Neural progenitor cell (in vitro differentiated cells): ENCODE measurements around the gene NR1D2. TPM values are rescaled to one million over a fixed set of nuclear protein-coding genes. Genes with fewer than 3 reads are reported as not detected.

ENCODE experiments used
- DNase-seq: peaks from one replicate; pipeline ENCODE4 v3.0.0-alpha.2; 2016; ENCODE audit warnings: low spot score
- H2AFZ ChIP-seq: fragments of 200-600 bp; sonication (generic); replicated peaks from 2 replicates; pipeline ENCODE4 v1.6.1; 2016; ENCODE audit warnings: antibody characterized with exemption
- H3F3A ChIP-seq: fragments of 200-600 bp; sonication (generic); 2 replicates; pipeline ENCODE4 v1.6.1; 2016; ENCODE audit warnings: antibody characterized with exemption, low read depth
- H3K27ac ChIP-seq: fragments of 200-600 bp; sonication (generic); 2 replicates; pipeline ENCODE4 v1.5.1; 2016; ENCODE audit warnings: mild to moderate bottlenecking
- H3K27me3 ChIP-seq: fragments of 200-600 bp; sonication (generic); 2 replicates; pipeline ENCODE4 v1.6.1; 2016; ENCODE audit warnings: mild to moderate bottlenecking, moderate library complexity
- H3K36me3 ChIP-seq: fragments of 200-600 bp; sonication (generic); 2 replicates; pipeline ENCODE4 v1.5.1; 2016
- H3K4me1 ChIP-seq: fragments of 200-600 bp; sonication (generic); 2 replicates; pipeline ENCODE4 v1.6.1; 2016; ENCODE audit warnings: mixed run types
- H3K4me2 ChIP-seq: fragments of 200-600 bp; sonication (generic); 2 replicates; pipeline ENCODE4 v1.6.1; 2016
- H3K4me3 ChIP-seq: fragments of 200-600 bp; sonication (generic); 2 replicates; pipeline ENCODE4 v1.5.1; 2016
- H3K79me2 ChIP-seq: fragments of 200-600 bp; sonication (generic); 2 replicates; pipeline ENCODE4 v1.6.1; 2016; ENCODE audit warnings: low read depth
- H3K9ac ChIP-seq: fragments of 200-600 bp; sonication (generic); 2 replicates; pipeline ENCODE4 v1.6.1; 2016
- H3K9me3 ChIP-seq: fragments of 200-600 bp; sonication (generic); 2 replicates; pipeline ENCODE4 v1.5.1; 2016; ENCODE audit warnings: low read depth
- H4K20me1 ChIP-seq: fragments of 200-600 bp; sonication (generic); 2 replicates; pipeline ENCODE4 v1.6.1; 2016; ENCODE audit warnings: low read depth
- H3K27ac Mint-ChIP-seq: 3 replicates; pipeline ENCODE4 v1.8.0; 2021; ENCODE audit warnings: mixed read lengths
- H3K27me3 Mint-ChIP-seq: 2 replicates; pipeline ENCODE4 v1.8.0; 2022; ENCODE audit warnings: low read depth, mild to moderate bottlenecking, inconsistent platforms, moderate library complexity, mixed read lengths; ENCODE audit not compliant: insufficient read depth
- H3K36me3 Mint-ChIP-seq: 3 replicates; pipeline ENCODE4 v1.8.0; 2021; ENCODE audit warnings: mixed read lengths
- H3K4me1 Mint-ChIP-seq: 3 replicates; pipeline ENCODE4 v1.8.0; 2021; ENCODE audit warnings: mixed read lengths
- H3K4me3 Mint-ChIP-seq: 3 replicates; pipeline ENCODE4 v1.8.0; 2021; ENCODE audit warnings: mild to moderate bottlenecking, moderate library complexity, mixed read lengths
- H3K9me3 Mint-ChIP-seq: 3 replicates; pipeline ENCODE4 v1.8.0; 2020; ENCODE audit warnings: mixed read lengths
- EZH2 ChIP-seq: fragments of 200-600 bp; sonication (generic); IDR thresholded peaks from 2 replicates; pipeline ENCODE4 v1.6.1; 2017; ENCODE audit warnings: antibody characterized with exemption, mild to moderate bottlenecking, moderate library complexity
- EZH2phosphoT487 ChIP-seq: fragments of 200-600 bp; sonication (generic); IDR thresholded peaks from 2 replicates; pipeline ENCODE4 v1.6.1; 2017; ENCODE audit warnings: antibody characterized with exemption
- total RNA-seq: library from RNA; depleted of rRNA; stranded (reverse); fragments of >200 nt; gene quantifications from 2 replicates; pipeline ENCODE4 v1.2.3, GENCODE V29; 2015; ENCODE audit warnings: low replicate concordance
- TF ChIP-seq, protein P1 (sequence below): fragments of 200-600 bp; sonication (generic); IDR thresholded peaks from 2 replicates; pipeline ENCODE4 v1.5.1; 2017; ENCODE audit warnings: antibody characterized with exemption, mild to moderate bottlenecking

Gene NR1D2
- total RNA-seq, 1 donor from 2014 or later: 43.7 TPM

DNA sequence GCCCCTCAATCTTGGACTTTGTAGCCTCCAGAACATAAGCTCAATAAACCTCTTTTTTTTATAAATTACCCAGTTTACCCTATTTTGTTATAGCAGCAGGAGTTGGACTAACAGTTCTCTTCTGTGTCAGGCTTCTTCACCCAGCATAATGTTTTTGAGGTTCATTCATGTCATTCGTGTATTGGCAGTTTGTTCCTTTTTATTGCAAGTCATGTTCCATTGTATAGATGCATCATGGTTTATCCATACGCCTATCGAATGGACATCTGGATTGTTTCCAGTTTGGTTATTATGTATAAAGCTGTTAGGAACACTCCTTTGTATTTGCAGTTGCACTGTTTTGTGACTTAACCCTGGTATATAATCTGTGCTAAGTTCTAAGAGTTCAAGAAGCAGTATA, 39.8 kb downstream of the NR1D2 start:
- Histone ChIP-seq H3F3A (peaks cover 2% of the 10 kb centered on the region), H3K27ac (no peak overlapping the region), H3K79me2 (no peaks in the 10 kb centered on the region), H4K20me1 (no peaks in the 10 kb centered on the region), H3K9ac (no peak overlapping the region), H3K9me3 (no peaks in the 10 kb centered on the region), H2AFZ (no peak overlapping the region), H3K27me3 (no peaks in the 10 kb centered on the region), H3K4me2 (no peak overlapping the region), H3K4me1 (no peaks in the 10 kb centered on the region), H3K36me3 (no peaks in the 10 kb centered on the region), H3K4me3 (no peak overlapping the region)
- no peaks in the 10 kb centered on the region for H3K4me1 Mint-ChIP-seq
- TF ChIP-seq EZH2 (no peak), EZH2phosphoT487 (no peak)
- TF ChIP-seq, protein P1, sequence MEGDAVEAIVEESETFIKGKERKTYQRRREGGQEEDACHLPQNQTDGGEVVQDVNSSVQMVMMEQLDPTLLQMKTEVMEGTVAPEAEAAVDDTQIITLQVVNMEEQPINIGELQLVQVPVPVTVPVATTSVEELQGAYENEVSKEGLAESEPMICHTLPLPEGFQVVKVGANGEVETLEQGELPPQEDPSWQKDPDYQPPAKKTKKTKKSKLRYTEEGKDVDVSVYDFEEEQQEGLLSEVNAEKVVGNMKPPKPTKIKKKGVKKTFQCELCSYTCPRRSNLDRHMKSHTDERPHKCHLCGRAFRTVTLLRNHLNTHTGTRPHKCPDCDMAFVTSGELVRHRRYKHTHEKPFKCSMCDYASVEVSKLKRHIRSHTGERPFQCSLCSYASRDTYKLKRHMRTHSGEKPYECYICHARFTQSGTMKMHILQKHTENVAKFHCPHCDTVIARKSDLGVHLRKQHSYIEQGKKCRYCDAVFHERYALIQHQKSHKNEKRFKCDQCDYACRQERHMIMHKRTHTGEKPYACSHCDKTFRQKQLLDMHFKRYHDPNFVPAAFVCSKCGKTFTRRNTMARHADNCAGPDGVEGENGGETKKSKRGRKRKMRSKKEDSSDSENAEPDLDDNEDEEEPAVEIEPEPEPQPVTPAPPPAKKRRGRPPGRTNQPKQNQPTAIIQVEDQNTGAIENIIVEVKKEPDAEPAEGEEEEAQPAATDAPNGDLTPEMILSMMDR: no peak
- H3K27me3 Mint-ChIP-seq: peaks cover 2% of the 10 kb centered on the region
- DNase-seq: no peak
- peaks cover 2% of the 10 kb centered on the region for H3K36me3 Mint-ChIP-seq
- H3K27ac Mint-ChIP-seq: no peak overlapping the region
- H3K4me3 Mint-ChIP-seq: no peak overlapping the region
- peaks cover 2% of the 10 kb centered on the region for H3K9me3 Mint-ChIP-seq

DNA sequence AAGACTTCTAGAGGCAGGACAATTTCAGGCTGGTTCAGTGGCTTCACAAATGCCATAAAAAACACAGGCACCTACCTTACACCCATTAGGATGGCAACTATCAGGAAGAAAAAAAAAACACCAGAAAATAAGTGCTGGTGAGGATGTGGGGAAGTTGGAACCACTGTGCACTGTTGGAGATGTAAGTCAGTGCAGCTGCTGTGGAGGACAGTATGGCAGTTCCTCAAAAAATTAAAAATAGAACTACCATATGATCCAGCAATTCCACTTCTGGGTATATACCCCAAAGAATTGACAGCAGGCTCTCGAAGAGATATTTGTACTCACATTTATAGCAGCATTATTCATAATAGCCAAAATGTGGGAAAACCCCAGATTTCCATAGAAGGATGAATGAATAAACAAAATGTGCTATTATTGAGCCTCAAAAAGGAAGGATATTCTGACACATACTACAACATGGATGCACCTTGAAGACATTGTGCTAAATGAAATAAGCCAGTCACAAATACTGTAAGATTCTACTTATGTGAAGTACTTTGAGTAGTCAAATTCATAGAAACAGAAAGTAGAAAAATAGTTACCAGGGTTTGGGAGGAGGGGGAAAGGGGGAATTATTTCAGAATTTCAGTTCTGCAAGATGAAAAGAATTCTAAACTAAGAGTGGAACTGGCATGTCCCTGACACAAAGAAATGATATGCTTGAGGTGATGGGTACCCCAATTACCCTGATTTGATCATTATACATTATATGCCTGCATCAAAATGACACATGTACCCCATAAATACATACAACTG, 40.9 kb downstream of the NR1D2 start:
- Histone ChIP-seq H3K27me3 (no peaks in the 10 kb centered on the region), H3K27ac (no peak overlapping the region), H4K20me1 (no peaks in the 10 kb centered on the region), H3K79me2 (no peaks in the 10 kb centered on the region), H3K9ac (no peak overlapping the region), H3K4me1 (peaks cover 4% of the 10 kb centered on the region), H3K4me2 (no peak overlapping the region), H3K9me3 (no peaks in the 10 kb centered on the region), H3F3A (peaks cover 4% of the 10 kb centered on the region), H3K4me3 (no peak overlapping the region), H2AFZ (no peak overlapping the region), H3K36me3 (no peaks in the 10 kb centered on the region)
- Mint-ChIP-seq H3K4me1 (peaks cover 5% of the 10 kb centered on the region), H3K36me3 (peaks cover 2% of the 10 kb centered on the region), H3K27ac (no peak overlapping the region), H3K9me3 (peaks cover 4% of the 10 kb centered on the region), H3K27me3 (peaks cover 2% of the 10 kb centered on the region), H3K4me3 (no peak overlapping the region)
- no peak for TF ChIP-seq EZH2
- TF ChIP-seq, protein P1: no peak
- no peak for TF ChIP-seq EZH2phosphoT487
- DNase-seq: no peak

DNA sequence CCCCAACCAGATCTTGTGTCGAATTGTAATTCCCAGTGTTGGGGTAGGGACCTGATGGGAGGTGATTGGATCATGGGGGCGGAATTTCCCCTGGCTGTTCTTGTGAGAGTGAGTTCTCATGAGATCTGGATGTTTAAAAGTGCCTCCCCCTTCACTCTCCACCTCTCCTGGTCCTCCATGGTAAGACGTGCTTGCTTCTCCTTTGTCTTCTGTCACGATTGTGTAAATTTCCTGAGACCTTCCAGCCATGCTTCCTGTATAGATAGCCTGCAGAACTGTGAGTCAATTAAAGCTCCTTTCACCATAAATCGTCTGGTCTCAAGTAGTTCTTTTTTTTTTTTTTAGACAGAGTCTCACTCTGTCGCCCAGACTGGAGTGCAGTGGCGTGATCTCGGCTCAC, 42.3 kb downstream of the NR1D2 start:
- Mint-ChIP-seq H3K27ac (no peak overlapping the region), H3K4me3 (no peak overlapping the region), H3K36me3 (peaks cover 2% of the 10 kb centered on the region), H3K27me3 (peaks cover 2% of the 10 kb centered on the region), H3K4me1 (peaks cover 19% of the 10 kb centered on the region), H3K9me3 (peaks cover 4% of the 10 kb centered on the region)
- H3K27me3 ChIP-seq: no peaks in the 10 kb centered on the region
- TF ChIP-seq EZH2phosphoT487: no peak
- TF ChIP-seq, protein P1: no peak
- no peak for TF ChIP-seq EZH2
- H3K9me3 ChIP-seq: no peaks in the 10 kb centered on the region
- H3K36me3 ChIP-seq: no peaks in the 10 kb centered on the region
- no peaks in the 10 kb centered on the region for H4K20me1 ChIP-seq
- no peak overlapping the region for H3K27ac ChIP-seq
- H3K4me2 ChIP-seq: no peak overlapping the region
- H3K4me3 ChIP-seq: no peak overlapping the region
- H3K4me1 ChIP-seq: peaks cover 18% of the 10 kb centered on the region
- H2AFZ ChIP-seq: no peak overlapping the region
- no peak for DNase-seq
- H3K79me2 ChIP-seq: no peaks in the 10 kb centered on the region
- H3K9ac ChIP-seq: no peak overlapping the region
- H3F3A ChIP-seq: peaks cover 18% of the 10 kb centered on the region
